ENCODE results near the gene LDB3.

DNA sequence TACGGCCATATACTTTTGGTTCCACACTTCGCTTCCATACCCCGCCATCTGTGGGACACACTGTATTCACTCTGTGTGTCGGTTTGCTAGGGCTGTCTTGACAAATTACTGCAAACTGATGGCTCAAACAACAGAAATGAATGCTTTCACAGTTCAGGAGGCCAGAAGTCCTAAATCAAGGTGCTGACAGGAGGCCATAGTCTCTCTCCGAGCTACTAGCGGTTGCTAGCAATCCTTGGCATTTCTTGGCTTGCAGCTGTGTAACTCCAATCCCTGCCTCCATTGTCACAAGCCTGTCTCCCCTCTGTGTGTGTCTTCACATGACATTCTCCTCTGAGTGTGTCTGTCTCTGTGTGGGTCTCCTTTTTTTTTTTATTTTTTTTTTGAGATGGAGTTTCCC lies 59.2 kb downstream of the LDB3 start:
- TF ChIP-seq POLR2A (IDR thresholded peaks at IDR 0.05) (no peak), POLR2AphosphoS5 (IDR thresholded peaks at IDR 0.05) (no peak)

Measured in spleen (tissue), 3 donors.